Peyer's patch (tissue), 4 donors: ENCODE results near the gene IL18R1. TPM values are rescaled to one million over a fixed set of nuclear protein-coding genes. Genes with fewer than 3 reads are reported as not detected.

ENCODE experiments used
- DNase-seq, 3 donors: peaks; one replicate each; pipeline ENCODE4 v3.0.0-alpha.2; 2017 to 2019
- H3K27ac ChIP-seq, 4 donors: fragments of 200-600 bp; sonication (generic); one replicate each; pipeline ENCODE4 v1.5.1; 2016 to 2019
- H3K27me3 ChIP-seq, 2 donors: fragments of 200-600 bp; sonication (generic); one replicate each; pipeline ENCODE4 v1.5.1; 2019
- H3K36me3 ChIP-seq, 3 donors: fragments of 200-600 bp; sonication (generic); one replicate each; pipeline ENCODE4 v1.5.1; 2016 to 2019
- H3K4me1 ChIP-seq, 4 donors: fragments of 200-600 bp; sonication (generic); one replicate each; pipeline ENCODE4 v1.5.1; 2016 to 2019
- H3K4me3 ChIP-seq, 4 donors: fragments of 200-600 bp; sonication (generic); 1 replicate in 3 of 4; 2 replicates in 1 of 4; pipeline ENCODE4 v1.5.1; 2016 to 2019; ENCODE audit warnings: mild to moderate bottlenecking in 1 of 4
- H3K9me3 ChIP-seq, 4 donors: fragments of 200-600 bp; sonication (generic); one replicate each; pipeline ENCODE4 v1.5.1; 2016 to 2019; ENCODE audit warnings: mild to moderate bottlenecking in 1 of 4
- POLR2A ChIP-seq, 2 donors: fragments of 450-650 bp; IDR thresholded peaks; one replicate each; pipeline ENCODE4 v1.5.1; 2017; ENCODE audit warnings: antibody characterized with exemption in 2 of 2, mild to moderate bottlenecking in 2 of 2, moderate library complexity in 2 of 2
- total RNA-seq, 4 donors: library from RNA; depleted of rRNA; stranded (reverse); fragments of >200 nt; gene quantifications; one replicate each; pipeline ENCODE4 v1.1.0, GENCODE V29; 2016
- TF ChIP-seq, protein P1 (sequence below), 6 experiments: fragments of 450-650 bp in 4 of 6; fragments of 200-600 bp in 2 of 6; sonication (generic) in 1 of 6; IDR thresholded peaks; one replicate each; pipeline ENCODE4 v1.5.1; 2017 to 2019; ENCODE audit warnings: antibody characterized with exemption in 6 of 6, mild to moderate bottlenecking in 3 of 6, moderate library complexity in 1 of 6

IL18R1 gene
- total RNA-seq, 4 donors from 2014 or later = 3.6 to 20.6 (median 12.9) TPM

DNA sequence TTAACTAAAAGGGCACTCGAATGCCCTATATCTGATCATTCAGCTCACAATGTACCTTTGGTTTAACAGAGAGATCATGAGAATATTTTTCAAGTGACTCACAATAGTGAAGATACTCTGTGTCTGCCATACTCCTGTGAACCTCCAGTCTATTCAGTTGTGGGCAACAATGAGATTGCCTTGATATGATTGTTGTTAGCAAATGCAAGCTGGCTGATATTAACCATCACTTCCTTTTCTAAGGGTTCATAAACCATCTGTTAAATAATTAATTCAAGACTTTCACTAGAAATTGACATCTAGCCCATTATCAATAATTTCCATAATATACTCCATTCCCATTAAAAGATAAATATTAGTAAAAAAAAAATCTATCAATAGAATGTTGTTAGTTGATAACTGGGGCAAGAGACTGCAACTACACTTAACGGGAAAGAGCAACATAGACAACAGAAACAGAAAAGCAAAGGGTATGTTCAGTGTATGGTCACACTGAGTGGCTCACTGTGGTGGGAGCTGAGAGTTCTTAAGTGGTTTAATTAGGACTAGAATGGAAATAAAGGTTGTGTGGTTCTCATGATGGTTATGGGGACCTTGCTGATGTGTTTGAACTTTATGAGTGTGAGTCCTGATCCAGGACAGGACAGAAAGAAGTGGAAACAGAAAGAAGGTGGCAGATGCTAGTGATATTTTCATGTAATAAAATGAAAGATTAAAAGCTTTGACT, 79.2 kb downstream of the IL18R1 start:
- Histone ChIP-seq H3K4me3 (no peak overlapping the region), H3K4me1 (no peaks in the 10 kb centered on the region), H3K36me3 (no peaks in the 10 kb centered on the region), H3K27ac (no peak overlapping the region), H3K27me3 (no peaks in the 10 kb centered on the region), H3K9me3 (no peaks in the 10 kb centered on the region)
- DNase-seq = no peak
- TF ChIP-seq, protein P1, sequence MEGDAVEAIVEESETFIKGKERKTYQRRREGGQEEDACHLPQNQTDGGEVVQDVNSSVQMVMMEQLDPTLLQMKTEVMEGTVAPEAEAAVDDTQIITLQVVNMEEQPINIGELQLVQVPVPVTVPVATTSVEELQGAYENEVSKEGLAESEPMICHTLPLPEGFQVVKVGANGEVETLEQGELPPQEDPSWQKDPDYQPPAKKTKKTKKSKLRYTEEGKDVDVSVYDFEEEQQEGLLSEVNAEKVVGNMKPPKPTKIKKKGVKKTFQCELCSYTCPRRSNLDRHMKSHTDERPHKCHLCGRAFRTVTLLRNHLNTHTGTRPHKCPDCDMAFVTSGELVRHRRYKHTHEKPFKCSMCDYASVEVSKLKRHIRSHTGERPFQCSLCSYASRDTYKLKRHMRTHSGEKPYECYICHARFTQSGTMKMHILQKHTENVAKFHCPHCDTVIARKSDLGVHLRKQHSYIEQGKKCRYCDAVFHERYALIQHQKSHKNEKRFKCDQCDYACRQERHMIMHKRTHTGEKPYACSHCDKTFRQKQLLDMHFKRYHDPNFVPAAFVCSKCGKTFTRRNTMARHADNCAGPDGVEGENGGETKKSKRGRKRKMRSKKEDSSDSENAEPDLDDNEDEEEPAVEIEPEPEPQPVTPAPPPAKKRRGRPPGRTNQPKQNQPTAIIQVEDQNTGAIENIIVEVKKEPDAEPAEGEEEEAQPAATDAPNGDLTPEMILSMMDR (IDR thresholded peaks at IDR 0.05) = no peak
- no peak for TF ChIP-seq POLR2A (IDR thresholded peaks at IDR 0.05)

GRCh38 chr2:102435741-102436140, 80.1 kb downstream of the IL18R1 start:
- TF ChIP-seq, protein P1 (IDR thresholded peaks at IDR 0.05) = no peak
- TF ChIP-seq POLR2A (IDR thresholded peaks at IDR 0.05) = no peak
- no peak for DNase-seq
- no peak overlapping the region for H3K27ac ChIP-seq

GRCh38 chr2:102436323-102436722, 80.7 kb downstream of the IL18R1 start:
- Histone ChIP-seq H3K4me1 (no peaks in the 10 kb centered on the region), H3K36me3 (no peaks in the 10 kb centered on the region), H3K27me3 (no peaks in the 10 kb centered on the region), H3K9me3 (no peaks in the 10 kb centered on the region), H3K4me3 (no peak overlapping the region), H3K27ac (no peak overlapping the region)
- TF ChIP-seq POLR2A (IDR thresholded peaks at IDR 0.05) = no peak
- TF ChIP-seq, protein P1 (IDR thresholded peaks at IDR 0.05) = no peak
- DNase-seq = no peak

More at GRCh38 chr2:102435741-102436140, 80.1 kb downstream of the IL18R1 start:
- Histone ChIP-seq H3K27me3 (no peaks in the 10 kb centered on the region), H3K4me3 (no peak overlapping the region), H3K4me1 (no peaks in the 10 kb centered on the region), H3K36me3 (no peaks in the 10 kb centered on the region), H3K9me3 (no peaks in the 10 kb centered on the region)

- Histone ChIP-seq H3K27me3 (no peaks in the 10 kb centered on the region), H3K36me3 (no peaks in the 10 kb centered on the region), H3K4me3 (no peak overlapping the region), H3K27ac (no peak overlapping the region), H3K4me1 (no peaks in the 10 kb centered on the region), H3K9me3 (no peaks in the 10 kb centered on the region)
- DNase-seq = no peak
- no peak for TF ChIP-seq POLR2A (IDR thresholded peaks at IDR 0.05)
- TF ChIP-seq, protein P1 (IDR thresholded peaks at IDR 0.05) = no peak
Measured at GRCh38 chr2:102437122-102437521, 81.5 kb downstream of the IL18R1 start.

DNA sequence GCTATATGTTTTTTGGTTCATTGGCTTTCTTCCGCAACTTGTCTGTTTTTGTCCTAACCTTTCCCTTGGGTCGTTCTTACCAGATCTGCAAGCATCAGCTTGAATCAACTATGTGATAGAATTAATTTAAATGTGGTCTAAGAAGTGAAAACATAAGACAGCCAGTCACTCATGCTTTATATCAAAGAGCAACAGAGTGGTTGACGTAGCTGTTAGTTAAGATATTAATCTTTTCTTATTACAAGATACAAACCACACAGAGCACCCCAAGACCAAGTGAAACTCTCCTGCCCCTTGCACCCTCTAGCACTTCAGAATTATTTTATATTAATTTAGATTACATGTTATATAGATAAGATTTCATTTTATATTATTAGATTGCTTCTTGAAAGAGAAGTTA, 82.5 kb downstream of the IL18R1 start:
- Histone ChIP-seq H3K9me3 (no peaks in the 10 kb centered on the region), H3K27me3 (no peaks in the 10 kb centered on the region), H3K27ac (no peak overlapping the region), H3K4me3 (no peak overlapping the region), H3K36me3 (no peaks in the 10 kb centered on the region), H3K4me1 (no peaks in the 10 kb centered on the region)
- no peak for TF ChIP-seq POLR2A (IDR thresholded peaks at IDR 0.05)
- TF ChIP-seq, protein P1 (IDR thresholded peaks at IDR 0.05) = no peak
- no peak for DNase-seq
